Measurements from ENCODE around the gene ZNHIT1.

GRCh38 chr7:101240226-101241014 is 22.5 kb downstream of the ZNHIT1 start:
- TF ChIP-seq PPARA (CRISPR knock-in tag; IDR thresholded peaks at IDR 0.05; ENCODE audit: borderline replicate concordance) (no peak), ZFP30 (CRISPR knock-in tag; IDR thresholded peaks at IDR 0.05) (no peak), ARNTL (CRISPR knock-in tag; IDR thresholded peaks at IDR 0.05; ENCODE audit: borderline replicate concordance, low read depth) (no peak)
